ENCODE measurements around the gene COG7.

GRCh38 chr16:23479138-23479537 is 26.1 kb upstream of the COG7 start:
- TF ChIP-seq, protein P1, sequence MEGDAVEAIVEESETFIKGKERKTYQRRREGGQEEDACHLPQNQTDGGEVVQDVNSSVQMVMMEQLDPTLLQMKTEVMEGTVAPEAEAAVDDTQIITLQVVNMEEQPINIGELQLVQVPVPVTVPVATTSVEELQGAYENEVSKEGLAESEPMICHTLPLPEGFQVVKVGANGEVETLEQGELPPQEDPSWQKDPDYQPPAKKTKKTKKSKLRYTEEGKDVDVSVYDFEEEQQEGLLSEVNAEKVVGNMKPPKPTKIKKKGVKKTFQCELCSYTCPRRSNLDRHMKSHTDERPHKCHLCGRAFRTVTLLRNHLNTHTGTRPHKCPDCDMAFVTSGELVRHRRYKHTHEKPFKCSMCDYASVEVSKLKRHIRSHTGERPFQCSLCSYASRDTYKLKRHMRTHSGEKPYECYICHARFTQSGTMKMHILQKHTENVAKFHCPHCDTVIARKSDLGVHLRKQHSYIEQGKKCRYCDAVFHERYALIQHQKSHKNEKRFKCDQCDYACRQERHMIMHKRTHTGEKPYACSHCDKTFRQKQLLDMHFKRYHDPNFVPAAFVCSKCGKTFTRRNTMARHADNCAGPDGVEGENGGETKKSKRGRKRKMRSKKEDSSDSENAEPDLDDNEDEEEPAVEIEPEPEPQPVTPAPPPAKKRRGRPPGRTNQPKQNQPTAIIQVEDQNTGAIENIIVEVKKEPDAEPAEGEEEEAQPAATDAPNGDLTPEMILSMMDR (conservative IDR thresholded peaks at IDR 0.05; ENCODE audit: low read length), result no peak
- TF ChIP-seq EZH2phosphoT487 (IDR thresholded peaks at IDR 0.05; ENCODE audit: borderline replicate concordance), result no peak

All from Loucy (cell line).